ENCODE results near the gene SLC1A6.

Gene SLC1A6

GRCh38 chr19:14959263-14959662 lies 20.4 kb downstream of the SLC1A6 start:
- Histone ChIP-seq H3K27ac (no peak overlapping the region), H3K4me3 (IDR thresholded peaks at IDR 0.05; ENCODE audit: insufficient read depth, low read depth, low read length) (no peak overlapping the region), H3K27me3 (ENCODE audit: insufficient read depth, low read depth) (no peaks in the 10 kb centered on the region; the same call in 1 of the 2 replicates), H3K79me2 (ENCODE audit: insufficient read depth, low read depth) (no peaks in the 10 kb centered on the region), H3K4me1 (ENCODE audit: low read depth, poor library complexity, severe bottlenecking) (no peaks in the 10 kb centered on the region), H3K36me3 (ENCODE audit: insufficient read depth) (0 out of 2 replicates have a peak, but pooled peaks cover 3% of the 10 kb centered on the region), H4K20me1 (ENCODE audit: insufficient read depth) (no peaks in the 10 kb centered on the region), H3K9ac (no peak overlapping the region), H3K4me2 (no peak overlapping the region), H2AFZ (ENCODE audit: low read depth) (no peak overlapping the region)
- TF ChIP-seq CTCF (conservative IDR thresholded peaks at IDR 0.05; ENCODE audit: low read depth, low read length), result no peak

DNA sequence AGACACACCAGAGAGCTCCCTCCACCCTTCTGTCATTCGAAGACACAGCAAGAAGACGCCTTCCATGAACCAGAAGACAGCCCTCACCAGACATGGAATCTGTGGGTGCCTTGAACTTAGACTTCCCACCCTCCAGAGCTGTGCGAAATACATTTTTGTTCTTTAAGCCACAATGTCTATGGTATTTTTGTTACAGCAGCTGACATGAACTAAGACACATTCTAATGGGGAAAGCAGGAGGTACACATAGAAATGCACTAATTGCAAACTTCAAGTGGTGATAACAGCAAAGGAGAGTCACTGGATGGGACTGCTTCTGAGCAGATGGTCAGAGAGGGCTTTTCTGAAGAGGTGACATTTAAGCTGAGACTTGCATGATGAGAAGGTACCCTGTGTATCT lies 22.2 kb downstream of the SLC1A6 start:
- no peaks in the 10 kb centered on the region for H4K20me1 ChIP-seq (ENCODE audit: insufficient read depth)
- no peaks in the 10 kb centered on the region for H3K79me2 ChIP-seq (ENCODE audit: insufficient read depth, low read depth)
- no peaks in the 10 kb centered on the region; the same call in 1 of the 2 replicates for H3K27me3 ChIP-seq (ENCODE audit: insufficient read depth, low read depth)
- no peak overlapping the region for H2AFZ ChIP-seq (ENCODE audit: low read depth)
- H3K4me1 ChIP-seq (ENCODE audit: low read depth, poor library complexity, severe bottlenecking), result no peaks in the 10 kb centered on the region
- no peak overlapping the region for H3K4me2 ChIP-seq
- H3K9ac ChIP-seq, result no peak overlapping the region
- 0 out of 2 replicates have a peak, but pooled peaks cover 3% of the 10 kb centered on the region for H3K36me3 ChIP-seq (ENCODE audit: insufficient read depth)
- TF ChIP-seq CTCF (conservative IDR thresholded peaks at IDR 0.05; ENCODE audit: low read depth, low read length), result no peak
- H3K27ac ChIP-seq, result no peak overlapping the region
- no peak overlapping the region for H3K4me3 ChIP-seq (IDR thresholded peaks at IDR 0.05; ENCODE audit: insufficient read depth, low read depth, low read length)

DNA sequence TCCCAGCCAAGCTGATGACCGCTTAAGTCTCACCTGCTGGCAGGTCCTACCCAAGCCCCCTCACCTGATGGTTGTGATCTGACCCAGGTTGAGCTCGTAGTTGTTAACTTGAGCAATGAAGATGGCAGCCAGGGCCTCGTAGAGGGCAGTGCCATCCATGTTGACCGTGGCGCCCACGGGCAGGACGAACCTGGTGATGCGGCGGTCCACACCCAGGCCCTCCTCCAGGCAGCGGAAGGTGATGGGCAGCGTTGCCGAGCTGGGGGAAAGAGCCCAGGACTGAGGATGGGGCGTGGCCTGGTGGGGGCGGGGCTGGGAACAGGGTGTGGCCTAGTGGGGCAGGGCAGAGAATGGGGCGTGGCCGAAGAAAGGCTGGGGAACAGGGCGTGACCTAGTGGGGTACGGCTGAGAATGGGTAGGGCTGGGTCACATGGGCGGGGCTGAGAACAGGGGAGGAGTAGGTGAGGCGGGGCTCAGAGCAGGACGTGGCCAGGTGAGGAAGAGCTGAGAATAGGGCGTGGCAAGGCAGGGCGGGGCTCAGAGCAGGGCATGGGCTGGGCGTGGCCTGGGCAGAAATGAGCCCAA lies 25.5 kb downstream of the SLC1A6 start:
- Histone ChIP-seq H3K4me3 (IDR thresholded peaks at IDR 0.05; ENCODE audit: insufficient read depth, low read depth, low read length) (no peak overlapping the region), H3K36me3 (ENCODE audit: insufficient read depth) (no peaks in the 10 kb centered on the region), H3K4me2 (no peak overlapping the region), H3K79me2 (ENCODE audit: insufficient read depth, low read depth) (no peaks in the 10 kb centered on the region), H3K27ac (no peak overlapping the region), H3K27me3 (ENCODE audit: insufficient read depth, low read depth) (no peaks in the 10 kb centered on the region; the same call in 1 of the 2 replicates), H3K4me1 (ENCODE audit: low read depth, poor library complexity, severe bottlenecking) (no peaks in the 10 kb centered on the region), H4K20me1 (ENCODE audit: insufficient read depth) (no peaks in the 10 kb centered on the region), H2AFZ (ENCODE audit: low read depth) (no peak overlapping the region), H3K9ac (no peak overlapping the region)
- no peak for TF ChIP-seq CTCF (conservative IDR thresholded peaks at IDR 0.05; ENCODE audit: low read depth, low read length)

DNA sequence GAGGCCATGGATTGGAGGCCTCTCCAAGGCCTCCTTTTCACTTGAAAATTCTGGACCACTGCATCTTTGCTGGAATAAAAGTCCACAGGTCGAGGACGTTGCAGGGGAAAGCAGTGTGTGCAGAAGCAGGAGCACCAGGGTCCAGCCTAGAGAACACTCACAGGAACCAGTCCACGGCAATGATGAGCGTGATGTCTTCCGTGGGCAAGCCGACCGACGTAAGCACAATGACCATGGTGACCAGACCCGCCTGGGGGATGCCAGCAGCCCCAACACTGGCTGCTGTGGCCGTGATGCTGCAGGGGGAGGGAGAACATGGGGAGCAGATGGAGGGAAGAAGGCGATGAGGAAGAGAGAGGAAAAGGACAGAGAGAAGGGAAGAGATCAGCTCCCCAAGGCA lies 26.9 kb downstream of the SLC1A6 start:
- Histone ChIP-seq H3K4me3 (IDR thresholded peaks at IDR 0.05; ENCODE audit: insufficient read depth, low read depth, low read length) (no peak overlapping the region), H4K20me1 (ENCODE audit: insufficient read depth) (no peaks in the 10 kb centered on the region), H3K27ac (no peak overlapping the region), H3K27me3 (ENCODE audit: insufficient read depth, low read depth) (no peaks in the 10 kb centered on the region; the same call in 1 of the 2 replicates), H3K4me1 (ENCODE audit: low read depth, poor library complexity, severe bottlenecking) (no peaks in the 10 kb centered on the region), H3K36me3 (ENCODE audit: insufficient read depth) (no peaks in the 10 kb centered on the region), H3K79me2 (ENCODE audit: insufficient read depth, low read depth) (no peaks in the 10 kb centered on the region), H3K9ac (no peak overlapping the region), H3K4me2 (no peak overlapping the region), H2AFZ (ENCODE audit: low read depth) (no peak overlapping the region)
- no peak for TF ChIP-seq CTCF (conservative IDR thresholded peaks at IDR 0.05; ENCODE audit: low read depth, low read length)
